ENCODE measurements around the gene KCND3. TPM values are rescaled to one million over a fixed set of nuclear protein-coding genes. Genes with fewer than 3 reads are reported as not detected.
A peak's percentile ranks its signal among the peaks of the same experiment; 100 is the strongest.

The KCND3 gene
- total RNA-seq, 1 donor from 2014 or later, result 5.5 TPM

DNA sequence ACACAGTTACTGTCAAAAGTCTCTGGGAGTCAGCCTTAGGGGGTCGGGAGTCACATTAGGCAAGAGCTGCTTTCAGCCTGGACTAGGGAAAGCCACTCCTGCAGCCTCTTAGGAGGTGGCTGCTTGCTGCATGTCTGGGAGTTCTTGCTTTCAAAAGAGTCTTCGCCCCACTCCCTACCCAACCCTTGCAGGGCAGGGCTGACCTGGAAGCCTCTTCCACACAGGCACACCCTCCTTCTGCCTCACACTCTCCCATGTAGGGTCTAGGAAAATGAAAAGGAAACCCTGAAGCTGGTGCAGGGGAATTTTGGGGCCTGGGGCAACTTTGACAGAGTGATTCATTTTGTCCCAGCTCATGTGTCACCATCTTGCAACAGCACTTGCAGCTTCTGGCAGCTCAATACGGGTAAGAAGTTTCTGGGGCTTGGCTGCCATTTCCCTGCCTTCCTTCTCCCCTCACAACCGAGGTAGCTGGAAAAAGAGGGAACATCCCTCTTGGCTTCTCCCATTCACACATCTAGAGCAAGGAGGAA lies 37.3 kb downstream of the KCND3 start:
- TF ChIP-seq, protein P1, sequence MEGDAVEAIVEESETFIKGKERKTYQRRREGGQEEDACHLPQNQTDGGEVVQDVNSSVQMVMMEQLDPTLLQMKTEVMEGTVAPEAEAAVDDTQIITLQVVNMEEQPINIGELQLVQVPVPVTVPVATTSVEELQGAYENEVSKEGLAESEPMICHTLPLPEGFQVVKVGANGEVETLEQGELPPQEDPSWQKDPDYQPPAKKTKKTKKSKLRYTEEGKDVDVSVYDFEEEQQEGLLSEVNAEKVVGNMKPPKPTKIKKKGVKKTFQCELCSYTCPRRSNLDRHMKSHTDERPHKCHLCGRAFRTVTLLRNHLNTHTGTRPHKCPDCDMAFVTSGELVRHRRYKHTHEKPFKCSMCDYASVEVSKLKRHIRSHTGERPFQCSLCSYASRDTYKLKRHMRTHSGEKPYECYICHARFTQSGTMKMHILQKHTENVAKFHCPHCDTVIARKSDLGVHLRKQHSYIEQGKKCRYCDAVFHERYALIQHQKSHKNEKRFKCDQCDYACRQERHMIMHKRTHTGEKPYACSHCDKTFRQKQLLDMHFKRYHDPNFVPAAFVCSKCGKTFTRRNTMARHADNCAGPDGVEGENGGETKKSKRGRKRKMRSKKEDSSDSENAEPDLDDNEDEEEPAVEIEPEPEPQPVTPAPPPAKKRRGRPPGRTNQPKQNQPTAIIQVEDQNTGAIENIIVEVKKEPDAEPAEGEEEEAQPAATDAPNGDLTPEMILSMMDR (IDR thresholded peaks at IDR 0.05), result no peak
- peaks cover 3% of the 10 kb centered on the region for H3K4me1 ChIP-seq
- H3K4me3 ChIP-seq, result no peak overlapping the region
- no peaks in the 10 kb centered on the region for H3K36me3 ChIP-seq
- no peak for ATAC-seq
- intact Hi-C loops (cut with DNase I), result no loop called here
- peaks cover 3% of the 10 kb centered on the region for H3K27me3 ChIP-seq (ENCODE audit: low read depth)
- no peak for DNase-seq
- H3K27ac ChIP-seq, result no peak overlapping the region
- H3K9me3 ChIP-seq, result no peaks in the 10 kb centered on the region

- ATAC-seq (peak; percentile 38 to 50), DNase-seq (no peak)
- no peak overlapping the region for H3K4me3 ChIP-seq
- H3K36me3 ChIP-seq, result no peaks in the 10 kb centered on the region
- H3K27me3 ChIP-seq (ENCODE audit: low read depth), result peaks cover under 1% of the 10 kb centered on the region
- TF ChIP-seq, protein P1 (IDR thresholded peaks at IDR 0.05), result no peak
- no peak overlapping the region for H3K27ac ChIP-seq
- intact Hi-C loops (cut with DNase I), result no loop called here
- H3K9me3 ChIP-seq, result no peaks in the 10 kb centered on the region
- no peaks in the 10 kb centered on the region for H3K4me1 ChIP-seq
Observed at GRCh38 chr1:111948209-111949171, 41.0 kb downstream of the KCND3 start.

DNA sequence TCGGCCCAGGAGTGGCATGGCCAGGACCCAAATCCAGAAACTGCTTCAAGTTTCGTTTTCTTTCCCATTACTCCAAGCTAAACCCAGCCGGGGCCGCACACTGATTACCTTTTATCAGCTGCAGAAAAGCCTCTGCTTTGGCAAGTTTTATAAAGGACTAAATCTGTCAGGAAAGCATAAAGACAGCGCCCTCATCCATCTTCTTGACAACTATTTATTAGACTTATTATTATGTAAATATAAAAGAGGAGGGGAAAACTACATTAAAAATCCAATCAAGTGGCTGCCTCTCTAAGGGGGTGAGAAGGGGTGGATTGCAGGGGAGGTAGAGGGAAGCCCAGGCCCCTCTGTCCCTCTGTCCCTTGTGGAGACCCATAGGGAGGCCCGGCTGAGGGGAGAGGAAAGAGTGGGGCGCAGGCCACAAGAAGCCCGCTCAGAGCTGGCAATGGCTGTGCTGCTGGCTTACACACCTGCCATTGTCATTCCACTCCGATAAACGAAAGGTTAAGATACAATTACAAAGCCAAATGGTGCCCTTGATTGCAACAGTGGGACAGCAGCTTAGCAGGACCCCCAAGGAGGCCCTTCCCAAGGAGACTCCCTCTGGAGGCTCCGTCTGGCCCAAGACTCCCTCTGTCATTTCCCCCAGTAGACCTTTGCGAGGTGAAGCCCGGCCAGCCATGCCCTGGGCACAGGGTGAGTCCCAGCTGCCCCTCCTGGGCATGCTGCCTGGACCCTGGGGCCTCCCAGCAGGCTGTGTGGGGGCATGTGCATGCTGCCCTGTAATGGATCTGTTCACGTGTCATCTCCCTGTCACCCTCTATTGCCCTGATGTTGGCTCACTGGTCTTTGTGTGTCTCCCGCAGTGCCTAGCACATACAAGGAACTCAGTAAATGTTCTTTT lies 45.4 kb downstream of the KCND3 start:
- Histone ChIP-seq H3K4me1 (no peaks in the 10 kb centered on the region), H3K27ac (no peak overlapping the region), H3K4me3 (no peak overlapping the region), H3K9me3 (no peaks in the 10 kb centered on the region), H3K27me3 (ENCODE audit: low read depth) (no peaks in the 10 kb centered on the region), H3K36me3 (no peaks in the 10 kb centered on the region)
- ATAC-seq, result peak in 1 of 2 donors; percentile 31
- no peak for DNase-seq
- intact Hi-C loops (cut with DNase I), result no loop called here
- TF ChIP-seq, protein P1 (IDR thresholded peaks at IDR 0.05), result no peak

DNA sequence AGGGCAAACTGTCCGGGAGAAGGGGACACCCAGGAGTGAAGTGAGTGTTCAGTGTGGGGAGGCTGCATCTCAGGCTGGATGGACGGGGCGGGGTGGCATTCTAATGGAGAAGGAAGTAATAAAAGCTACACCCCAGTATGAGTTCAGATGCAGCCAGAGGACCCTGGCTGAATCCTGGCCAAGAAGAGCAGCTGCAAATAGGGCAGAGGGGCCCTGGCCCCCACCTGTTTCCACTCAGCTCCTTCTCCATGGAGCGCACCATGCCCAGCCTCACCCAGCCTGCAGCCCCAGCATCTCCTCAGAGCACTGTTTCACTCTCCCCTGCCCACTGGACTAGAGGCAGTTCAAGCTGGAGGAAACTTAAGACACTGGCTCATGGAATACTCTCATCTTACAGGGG lies 46.4 kb downstream of the KCND3 start:
- Histone ChIP-seq H3K9me3 (no peaks in the 10 kb centered on the region), H3K36me3 (no peaks in the 10 kb centered on the region), H3K27me3 (ENCODE audit: low read depth) (no peaks in the 10 kb centered on the region), H3K4me1 (no peaks in the 10 kb centered on the region), H3K4me3 (no peak overlapping the region), H3K27ac (no peak overlapping the region)
- DNase-seq (no peak), ATAC-seq (no peak)
- TF ChIP-seq, protein P1 (IDR thresholded peaks at IDR 0.05), result no peak
- intact Hi-C loops (cut with DNase I), result no loop called here

- Histone ChIP-seq H3K27ac (no peak overlapping the region), H3K27me3 (ENCODE audit: low read depth) (no peaks in the 10 kb centered on the region), H3K36me3 (no peaks in the 10 kb centered on the region), H3K9me3 (no peaks in the 10 kb centered on the region), H3K4me3 (no peak overlapping the region), H3K4me1 (no peaks in the 10 kb centered on the region)
- DNase-seq, result no peak
- intact Hi-C loops (cut with DNase I), result no loop called here
- ATAC-seq, result no peak
- TF ChIP-seq, protein P1 (IDR thresholded peaks at IDR 0.05), result no peak
Observed at GRCh38 chr1:111938536-111938935, 50.9 kb downstream of the KCND3 start.
